ENCODE results near the gene TMEM250. TPM values are rescaled to one million over a fixed set of nuclear protein-coding genes. Genes with fewer than 3 reads are reported as not detected.

The TMEM250 gene
- total RNA-seq, 2 experiments from 2014 or later: 6.5 to 7.9 TPM

DNA sequence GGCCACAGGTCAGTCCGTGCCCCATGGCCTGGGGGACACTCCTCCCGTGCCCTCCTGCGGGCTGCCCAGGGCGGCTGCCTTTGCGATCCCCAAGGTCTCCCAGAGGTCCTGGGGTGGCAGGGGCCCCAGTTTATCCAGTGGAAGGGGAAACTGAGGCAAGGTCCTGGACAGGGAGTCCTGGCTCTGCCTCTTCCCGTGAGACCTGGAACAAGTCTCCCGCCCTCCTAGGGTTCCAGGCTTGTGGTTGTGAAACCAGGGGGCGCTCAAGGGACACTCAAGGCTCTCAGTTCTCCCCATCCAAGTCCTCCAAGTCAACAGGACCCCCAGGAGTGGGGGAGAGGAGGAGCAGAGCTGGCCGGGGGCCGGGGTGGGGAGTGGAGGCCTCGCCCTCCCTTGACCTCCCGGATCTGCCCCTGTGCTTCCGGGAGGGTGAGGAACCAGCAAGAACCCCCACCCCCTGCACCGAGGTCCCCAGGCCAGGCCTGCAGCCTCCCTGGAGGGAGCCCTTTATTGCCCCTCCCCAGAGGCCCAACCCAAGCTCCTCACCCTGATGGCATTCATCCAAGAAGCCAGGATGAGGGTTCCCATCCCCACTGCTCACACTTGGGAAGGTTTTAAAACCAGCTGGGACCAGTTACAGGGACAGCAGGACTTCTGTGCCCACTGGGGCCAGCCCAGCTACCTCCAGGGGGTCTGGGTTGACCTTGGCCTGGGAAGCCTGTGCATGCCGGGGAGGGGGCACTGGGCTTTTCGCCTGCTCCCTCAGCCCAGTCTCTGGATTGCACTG is 24.7 kb upstream of the TMEM250 start:
- H3K9me3 Mint-ChIP-seq: no peaks in the 10 kb centered on the region
- CTCF ChIA-PET: no interaction called here
- Histone ChIP-seq H3K27me3 (ENCODE audit: control insufficient read depth in 1 of 2, insufficient read depth in 2 of 2, low read length in 2 of 2) (peaks cover 27 to 28% of the 10 kb centered on the region in 2 experiments), H3K36me3 (ENCODE audit: insufficient read depth, low read length) (no peaks in the 10 kb centered on the region), H3K4me1 (ENCODE audit: insufficient read depth, low read length) (no peaks in the 10 kb centered on the region), H3K27ac (ENCODE audit: low read depth in 1 of 2, low read length in 2 of 2) (no peak overlapping the region), H3K4me3 (ENCODE audit: low read length) (no peak overlapping the region), H3K9me3 (ENCODE audit: control insufficient read depth in 1 of 2, insufficient read depth in 1 of 2, low read length in 2 of 2) (peaks cover 0 to 11% of the 10 kb centered on the region in 2 experiments)
- H3K27me3 Mint-ChIP-seq: peaks cover 16% of the 10 kb centered on the region
- no peak overlapping the region for H3K4me3 Mint-ChIP-seq
- POLR2A ChIA-PET: no interaction called here
- H3K36me3 Mint-ChIP-seq (ENCODE audit: low read depth): no peaks in the 10 kb centered on the region
- no peaks in the 10 kb centered on the region for H3K4me1 Mint-ChIP-seq (ENCODE audit: low read depth)
- intact Hi-C loops (cut with DNase I, micrococcal nuclease): no loop called here
- DNase-seq (peak in 1 of 14 experiments; percentile 16), ATAC-seq (ENCODE audit: poor library complexity) (no peak)
- TF ChIP-seq CTCF (IDR thresholded peaks at IDR 0.05): no peak
- no peak overlapping the region for H3K27ac Mint-ChIP-seq

- Mint-ChIP-seq H3K4me1 (ENCODE audit: low read depth) (no peaks in the 10 kb centered on the region), H3K27me3 (peaks cover 17% of the 10 kb centered on the region), H3K27ac (no peak overlapping the region), H3K9me3 (no peaks in the 10 kb centered on the region), H3K36me3 (ENCODE audit: low read depth) (no peaks in the 10 kb centered on the region), H3K4me3 (no peak overlapping the region)
- ATAC-seq (ENCODE audit: poor library complexity) (no peak), DNase-seq (no peak)
- Histone ChIP-seq H3K36me3 (ENCODE audit: insufficient read depth, low read length) (no peaks in the 10 kb centered on the region), H3K9me3 (ENCODE audit: control insufficient read depth in 1 of 2, insufficient read depth in 1 of 2, low read length in 2 of 2) (peaks cover 0 to 11% of the 10 kb centered on the region in 2 experiments), H3K4me1 (ENCODE audit: insufficient read depth, low read length) (no peaks in the 10 kb centered on the region), H3K27ac (ENCODE audit: low read depth in 1 of 2, low read length in 2 of 2) (no peak overlapping the region), H3K27me3 (ENCODE audit: control insufficient read depth in 1 of 2, insufficient read depth in 2 of 2, low read length in 2 of 2) (peaks cover 27 to 30% of the 10 kb centered on the region in 2 experiments), H3K4me3 (ENCODE audit: low read length) (no peak overlapping the region)
- TF ChIP-seq CTCF (IDR thresholded peaks at IDR 0.05): no peak
- intact Hi-C loops (cut with DNase I, micrococcal nuclease): no loop called here
- CTCF ChIA-PET: no interaction called here
- POLR2A ChIA-PET: no interaction called here
Measured at GRCh38 chr9:136142859-136143214, 24.2 kb upstream of the TMEM250 start.

DNA sequence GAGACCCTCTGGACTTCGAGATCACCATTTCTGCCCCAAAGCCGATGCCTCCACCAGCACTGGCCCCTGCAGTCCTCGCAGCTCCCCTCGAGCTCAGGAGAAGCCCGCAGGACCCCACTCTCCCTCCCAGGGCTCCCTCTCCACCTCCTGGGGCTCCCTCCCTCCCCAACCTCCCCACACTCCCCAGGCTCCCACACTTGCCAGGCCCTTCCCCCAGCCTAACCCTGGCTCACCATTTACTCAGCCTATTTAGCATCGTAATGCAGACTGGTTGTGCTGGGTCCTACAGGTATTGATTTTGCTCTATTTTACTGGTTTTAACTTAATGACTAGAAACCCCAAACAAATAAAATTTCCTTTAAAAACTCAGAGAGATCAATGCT is 23.7 kb upstream of the TMEM250 start:
- ATAC-seq (ENCODE audit: poor library complexity) (no peak), DNase-seq (no peak)
- Mint-ChIP-seq H3K4me1 (ENCODE audit: low read depth) (no peaks in the 10 kb centered on the region), H3K36me3 (ENCODE audit: low read depth) (no peaks in the 10 kb centered on the region), H3K9me3 (no peaks in the 10 kb centered on the region), H3K27me3 (peaks cover 18% of the 10 kb centered on the region), H3K4me3 (no peak overlapping the region), H3K27ac (no peak overlapping the region)
- ChIA-PET POLR2A (no interaction called here), CTCF (no interaction called here)
- no peaks in the 10 kb centered on the region for H3K36me3 ChIP-seq (ENCODE audit: insufficient read depth, low read length)
- no peak overlapping the region for H3K4me3 ChIP-seq (ENCODE audit: low read length)
- H3K4me1 ChIP-seq (ENCODE audit: insufficient read depth, low read length): no peaks in the 10 kb centered on the region
- H3K27ac ChIP-seq (ENCODE audit: low read depth in 1 of 2, low read length in 2 of 2): no peak overlapping the region
- peaks cover 23 to 30% of the 10 kb centered on the region in 2 experiments for H3K27me3 ChIP-seq (ENCODE audit: control insufficient read depth in 1 of 2, insufficient read depth in 2 of 2, low read length in 2 of 2)
- intact Hi-C loops (cut with DNase I, micrococcal nuclease): no loop called here
- peaks cover 0 to 11% of the 10 kb centered on the region in 2 experiments for H3K9me3 ChIP-seq (ENCODE audit: control insufficient read depth in 1 of 2, insufficient read depth in 1 of 2, low read length in 2 of 2)
- TF ChIP-seq CTCF (IDR thresholded peaks at IDR 0.05): no peak

Data from CD4-positive, alpha-beta T cell (primary cell).